ENCODE measurements around the gene CACNG1. TPM values are rescaled to one million over a fixed set of nuclear protein-coding genes. Genes with fewer than 3 reads are reported as not detected.

CACNG1 gene
- total RNA-seq, 5 donors from 2014 or later (not counting 1 experiment from before 2014, with no cell fraction given): not detected

DNA sequence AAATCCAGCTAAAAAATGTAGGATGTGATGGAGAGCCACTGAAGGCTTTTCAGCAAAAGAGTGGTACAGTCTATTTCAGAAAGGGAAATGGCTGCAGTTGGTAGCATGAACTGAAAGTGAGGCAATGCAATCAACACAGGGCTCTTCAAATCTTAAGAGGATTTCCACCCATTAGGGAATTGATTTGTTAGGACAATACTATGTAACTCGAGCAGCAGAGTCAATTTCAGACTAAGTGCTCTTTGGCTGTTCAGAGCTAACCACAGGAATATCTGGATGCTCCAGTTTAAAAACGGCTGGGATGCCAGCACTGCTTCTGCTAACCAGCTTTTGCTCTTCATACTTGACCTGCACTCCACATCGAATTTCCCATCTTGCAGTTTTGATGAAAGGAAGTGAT is 24.6 kb downstream of the CACNG1 start:
- CTCF ChIA-PET: no interaction called here
- DNase-seq (no peak), ATAC-seq (replicated peaks in 1 of 4) (no peak)
- Mint-ChIP-seq H3K27me3 (no peaks in the 10 kb centered on the region), H3K4me1 (no peaks in the 10 kb centered on the region), H3K9me3 (no peaks in the 10 kb centered on the region), H3K36me3 (peaks cover 39% of the 10 kb centered on the region), H3K4me3 (no peak overlapping the region), H3K27ac (no peak overlapping the region)
- H3K9me3 ChIP-seq: no peaks in the 10 kb centered on the region
- WGBS (ENCODE audit: insufficient coverage): 95% methylated on average over 2 of the region's 3 CpGs
- no peak overlapping the region for H3K4me3 ChIP-seq (ENCODE audit: control insufficient read depth in 1 of 2, extremely low read depth in 1 of 2, low read length in 1 of 2)
- peaks cover 8 to 9% of the 10 kb centered on the region in 2 donors for H3K36me3 ChIP-seq (ENCODE audit: control insufficient read depth in 2 of 2, extremely low read depth in 1 of 2, insufficient read depth in 1 of 2, low read length in 1 of 2)
- no peaks in the 10 kb centered on the region for H3K27me3 ChIP-seq (replicated peaks in 1 of 2; ENCODE audit: control insufficient read depth in 2 of 2, extremely low read depth in 1 of 2, insufficient read depth in 2 of 2, low read length in 1 of 2)
- H3K27ac ChIP-seq (ENCODE audit: low read length): no peak overlapping the region
- no peaks in the 10 kb centered on the region for H3K4me1 ChIP-seq (ENCODE audit: control insufficient read depth in 1 of 2, extremely low read depth in 1 of 2, insufficient read depth in 2 of 2, low read length in 2 of 2)
- POLR2A ChIA-PET: interaction anchor here in 1 of 2 donors (0.7 kb wide), 1 partner anchor 322 kb away, joined by 4 read pairs; no protein-coding TSS in a partner anchor

GRCh38 chr17:67069603-67070136 is 25.3 kb downstream of the CACNG1 start:
- Mint-ChIP-seq H3K4me3 (no peak overlapping the region), H3K36me3 (peaks cover 38% of the 10 kb centered on the region), H3K27ac (no peak overlapping the region), H3K27me3 (no peaks in the 10 kb centered on the region), H3K9me3 (no peaks in the 10 kb centered on the region), H3K4me1 (no peaks in the 10 kb centered on the region)
- peaks cover 8 to 10% of the 10 kb centered on the region in 2 donors for H3K36me3 ChIP-seq (ENCODE audit: control insufficient read depth in 2 of 2, extremely low read depth in 1 of 2, insufficient read depth in 1 of 2, low read length in 1 of 2)
- ATAC-seq (replicated peaks in 1 of 4) (no peak), DNase-seq (no peak)
- ChIA-PET CTCF (interaction anchor here in 1 of 2 donors (0.6 kb wide), 1 partner anchor 215 kb away, joined by 4 read pairs; no protein-coding TSS in a partner anchor), POLR2A (interaction anchor here in 1 of 2 donors (0.7 kb wide), 1 partner anchor 323 kb away, joined by 4 read pairs; no protein-coding TSS in a partner anchor)
- no peak overlapping the region for H3K27ac ChIP-seq (ENCODE audit: low read length)
- no peaks in the 10 kb centered on the region for H3K4me1 ChIP-seq (ENCODE audit: control insufficient read depth in 1 of 2, extremely low read depth in 1 of 2, insufficient read depth in 2 of 2, low read length in 2 of 2)
- no CpG with 5 or more reads among the region's 5 CpGs for WGBS (ENCODE audit: insufficient coverage)
- H3K9me3 ChIP-seq: no peaks in the 10 kb centered on the region
- H3K4me3 ChIP-seq (ENCODE audit: control insufficient read depth in 1 of 2, extremely low read depth in 1 of 2, low read length in 1 of 2): no peak overlapping the region
- H3K27me3 ChIP-seq (replicated peaks in 1 of 2; ENCODE audit: control insufficient read depth in 2 of 2, extremely low read depth in 1 of 2, insufficient read depth in 2 of 2, low read length in 1 of 2): no peaks in the 10 kb centered on the region

DNA sequence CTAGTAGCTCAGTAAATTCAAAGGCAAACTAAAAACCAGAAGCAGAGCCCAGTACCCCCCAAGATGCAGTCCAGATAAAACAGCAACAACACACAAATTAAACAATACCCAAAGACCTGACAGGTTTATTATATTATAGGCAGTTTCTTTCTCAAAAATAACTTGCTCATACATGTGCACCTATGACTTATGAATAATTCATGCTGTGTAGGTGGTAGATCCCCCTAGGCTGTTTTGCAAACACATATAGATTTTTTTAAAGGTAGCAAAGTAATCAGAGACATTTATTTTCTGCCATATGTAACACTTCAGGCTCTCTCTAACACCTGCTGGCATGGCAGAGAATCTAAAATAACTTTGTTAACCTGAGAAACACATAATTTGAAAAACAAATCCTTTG is 27.2 kb downstream of the CACNG1 start:
- Histone ChIP-seq H3K27ac (ENCODE audit: low read length) (no peak overlapping the region), H3K4me1 (ENCODE audit: control insufficient read depth in 1 of 2, extremely low read depth in 1 of 2, insufficient read depth in 2 of 2, low read length in 2 of 2) (no peaks in the 10 kb centered on the region), H3K4me3 (ENCODE audit: control insufficient read depth in 1 of 2, extremely low read depth in 1 of 2, low read length in 1 of 2) (no peak overlapping the region), H3K36me3 (ENCODE audit: control insufficient read depth in 2 of 2, extremely low read depth in 1 of 2, insufficient read depth in 1 of 2, low read length in 1 of 2) (peaks cover 4 to 21% of the 10 kb centered on the region in 2 donors), H3K27me3 (replicated peaks in 1 of 2; ENCODE audit: control insufficient read depth in 2 of 2, extremely low read depth in 1 of 2, insufficient read depth in 2 of 2, low read length in 1 of 2) (no peaks in the 10 kb centered on the region), H3K9me3 (no peaks in the 10 kb centered on the region)
- H3K4me1 Mint-ChIP-seq: no peaks in the 10 kb centered on the region
- no peak overlapping the region for H3K27ac Mint-ChIP-seq
- H3K9me3 Mint-ChIP-seq: no peaks in the 10 kb centered on the region
- ChIA-PET POLR2A (no interaction called here), CTCF (interaction anchor here in 1 of 2 donors (0.6 kb wide), 1 partner anchor 505 kb away, joined by 3 read pairs; no protein-coding TSS in a partner anchor)
- no peaks in the 10 kb centered on the region for H3K27me3 Mint-ChIP-seq
- ATAC-seq (replicated peaks in 1 of 4): no peak
- no peak for DNase-seq
- H3K4me3 Mint-ChIP-seq: no peak overlapping the region
- H3K36me3 Mint-ChIP-seq: peaks cover 45% of the 10 kb centered on the region

DNA sequence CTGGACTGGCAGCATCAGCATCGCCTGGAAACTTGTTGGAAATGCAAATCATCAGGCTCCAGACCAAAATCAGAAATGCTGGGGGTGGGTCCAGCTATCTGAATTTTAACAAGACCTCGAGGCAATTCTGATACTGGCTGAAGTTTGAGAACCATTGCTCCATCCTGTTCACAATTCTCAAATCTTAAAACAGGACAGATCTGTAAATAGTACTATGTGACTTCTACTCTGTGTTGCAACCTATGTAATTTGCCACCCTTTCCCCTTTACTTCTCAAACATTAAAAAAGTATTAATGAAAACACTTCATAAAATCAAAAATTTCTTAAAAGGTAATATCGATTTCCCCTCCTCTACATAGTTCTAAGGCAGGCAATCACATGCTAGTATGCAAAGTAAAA is 28.5 kb downstream of the CACNG1 start:
- no peak for DNase-seq
- peaks cover 48% of the 10 kb centered on the region for H3K36me3 Mint-ChIP-seq
- Histone ChIP-seq H3K36me3 (ENCODE audit: control insufficient read depth in 2 of 2, extremely low read depth in 1 of 2, insufficient read depth in 1 of 2, low read length in 1 of 2) (peaks cover 4 to 23% of the 10 kb centered on the region in 2 donors), H3K9me3 (no peaks in the 10 kb centered on the region), H3K4me3 (ENCODE audit: control insufficient read depth in 1 of 2, extremely low read depth in 1 of 2, low read length in 1 of 2) (no peak overlapping the region), H3K27me3 (replicated peaks in 1 of 2; ENCODE audit: control insufficient read depth in 2 of 2, extremely low read depth in 1 of 2, insufficient read depth in 2 of 2, low read length in 1 of 2) (no peaks in the 10 kb centered on the region), H3K27ac (ENCODE audit: low read length) (no peak overlapping the region), H3K4me1 (ENCODE audit: control insufficient read depth in 1 of 2, extremely low read depth in 1 of 2, insufficient read depth in 2 of 2, low read length in 2 of 2) (no peaks in the 10 kb centered on the region)
- ChIA-PET CTCF (no interaction called here), POLR2A (no interaction called here)
- no peaks in the 10 kb centered on the region for H3K27me3 Mint-ChIP-seq
- H3K27ac Mint-ChIP-seq: no peak overlapping the region
- H3K9me3 Mint-ChIP-seq: no peaks in the 10 kb centered on the region
- H3K4me1 Mint-ChIP-seq: no peaks in the 10 kb centered on the region
- no CpG with 5 or more reads among the region's 3 CpGs for WGBS (ENCODE audit: insufficient coverage)
- no peak for ATAC-seq (replicated peaks in 1 of 4)
- no peak overlapping the region for H3K4me3 Mint-ChIP-seq

DNA sequence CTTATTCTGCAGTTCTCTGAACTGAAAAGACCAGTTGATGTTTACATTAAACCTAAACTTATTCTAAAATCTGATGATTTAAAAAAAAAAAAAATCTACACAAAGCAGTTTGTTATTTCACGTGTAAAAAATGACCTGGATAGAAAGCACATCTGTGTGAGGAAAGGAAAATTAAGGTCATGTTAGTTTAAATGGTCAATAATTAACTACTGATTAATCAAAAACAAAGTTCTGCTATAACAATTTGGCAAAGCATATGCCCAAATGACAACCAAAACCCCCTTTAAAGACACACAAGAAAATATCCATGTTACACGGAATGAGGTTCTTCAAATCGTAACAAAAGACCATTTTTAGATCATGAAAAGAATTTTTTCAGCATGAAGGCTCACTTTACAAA is 30.4 kb downstream of the CACNG1 start:
- ChIA-PET CTCF (no interaction called here), POLR2A (no interaction called here)
- Histone ChIP-seq H3K4me3 (ENCODE audit: control insufficient read depth in 1 of 2, extremely low read depth in 1 of 2, low read length in 1 of 2) (no peak overlapping the region), H3K27ac (ENCODE audit: low read length) (no peak overlapping the region), H3K36me3 (ENCODE audit: control insufficient read depth in 2 of 2, extremely low read depth in 1 of 2, insufficient read depth in 1 of 2, low read length in 1 of 2) (peaks cover 4 to 33% of the 10 kb centered on the region in 2 donors), H3K27me3 (replicated peaks in 1 of 2; ENCODE audit: control insufficient read depth in 2 of 2, extremely low read depth in 1 of 2, insufficient read depth in 2 of 2, low read length in 1 of 2) (no peaks in the 10 kb centered on the region), H3K4me1 (ENCODE audit: control insufficient read depth in 1 of 2, extremely low read depth in 1 of 2, insufficient read depth in 2 of 2, low read length in 2 of 2) (no peaks in the 10 kb centered on the region), H3K9me3 (no peaks in the 10 kb centered on the region)
- H3K4me3 Mint-ChIP-seq: no peak overlapping the region
- H3K36me3 Mint-ChIP-seq: peaks cover 60% of the 10 kb centered on the region
- no peaks in the 10 kb centered on the region for H3K4me1 Mint-ChIP-seq
- 100% methylated on average over 2 of the region's 3 CpGs for WGBS (ENCODE audit: insufficient coverage)
- no peak overlapping the region for H3K27ac Mint-ChIP-seq
- DNase-seq (no peak), ATAC-seq (replicated peaks in 1 of 4) (no peak)
- no peaks in the 10 kb centered on the region for H3K27me3 Mint-ChIP-seq
- no peaks in the 10 kb centered on the region for H3K9me3 Mint-ChIP-seq

DNA sequence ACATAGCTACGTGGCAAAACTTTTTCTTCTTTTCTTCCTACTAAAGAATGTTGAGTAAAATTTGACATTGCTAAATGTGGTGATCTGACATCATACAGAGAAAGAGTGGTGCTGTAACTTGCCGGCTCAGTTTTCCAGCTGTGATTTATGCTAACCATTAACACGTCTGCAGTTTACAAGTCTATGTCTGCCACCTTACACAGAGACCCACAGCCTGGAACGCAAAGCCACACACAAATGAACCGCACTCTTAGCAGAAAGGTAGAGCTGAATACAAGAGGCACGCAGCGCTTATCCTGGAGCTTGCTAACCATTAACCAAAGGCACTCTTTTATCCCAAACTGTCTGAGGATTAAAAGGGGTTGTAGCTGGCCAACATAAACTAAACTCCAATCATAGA is 31.9 kb downstream of the CACNG1 start:
- Histone ChIP-seq H3K4me3 (ENCODE audit: control insufficient read depth in 1 of 2, extremely low read depth in 1 of 2, low read length in 1 of 2) (no peak overlapping the region), H3K27me3 (replicated peaks in 1 of 2; ENCODE audit: control insufficient read depth in 2 of 2, extremely low read depth in 1 of 2, insufficient read depth in 2 of 2, low read length in 1 of 2) (no peaks in the 10 kb centered on the region), H3K4me1 (ENCODE audit: control insufficient read depth in 1 of 2, extremely low read depth in 1 of 2, insufficient read depth in 2 of 2, low read length in 2 of 2) (peaks cover 0 to 2% of the 10 kb centered on the region in 2 experiments), H3K36me3 (ENCODE audit: control insufficient read depth in 2 of 2, extremely low read depth in 1 of 2, insufficient read depth in 1 of 2, low read length in 1 of 2) (peaks cover 4 to 33% of the 10 kb centered on the region in 2 donors), H3K9me3 (no peaks in the 10 kb centered on the region), H3K27ac (ENCODE audit: low read length) (no peak overlapping the region)
- H3K4me1 Mint-ChIP-seq: peaks cover 5 to 11% (median 7%) of the 10 kb centered on the region in 3 donors
- CTCF ChIA-PET: interaction anchor here in 1 of 2 donors (1.0 kb wide), 1 partner anchor 8 kb away, joined by 4 read pairs; no protein-coding TSS in a partner anchor
- H3K36me3 Mint-ChIP-seq: peaks cover 56% of the 10 kb centered on the region
- POLR2A ChIA-PET: no interaction called here
- H3K27me3 Mint-ChIP-seq: no peaks in the 10 kb centered on the region
- H3K9me3 Mint-ChIP-seq: no peaks in the 10 kb centered on the region
- DNase-seq (no peak), ATAC-seq (replicated peaks in 1 of 4) (no peak)
- 94% methylated on average over 3 of the region's 7 CpGs for WGBS (ENCODE audit: insufficient coverage)
- H3K4me3 Mint-ChIP-seq: no peak overlapping the region
- no peak overlapping the region for H3K27ac Mint-ChIP-seq

Measured in T-cell (primary cell).